Small intestine (tissue), 7 donors: ENCODE results near the gene TNS3. TPM values are rescaled to one million over a fixed set of nuclear protein-coding genes. Genes with fewer than 3 reads are reported as not detected.

Experiments
- DNase-seq, 2 donors: peaks; one replicate each; pipeline versions ENCODE4 v3.0.0 to v3.0.0-alpha.2; 2013
- FAIRE-seq: peaks from 2 replicates; lab custom pipeline; 2012; peaks lifted over from hg19 to GRCh38; lab: Jason Lieb, UNC
- H3K27ac ChIP-seq, 3 donors: one replicate each; pipeline ENCODE4 v1.5.1; 2013; ENCODE audit warnings: low read length in 2 of 3, mild to moderate bottlenecking in 2 of 3, control low read depth in 1 of 3, inconsistent platforms in 1 of 3, low read depth in 1 of 3, moderate library complexity in 1 of 3
- H3K27me3 ChIP-seq, 3 donors: one replicate each; pipeline ENCODE4 v1.6.1; 2013; ENCODE audit warnings: low read length in 3 of 3, inconsistent platforms in 1 of 3; ENCODE audit not compliant: control insufficient read depth in 3 of 3, insufficient read depth in 3 of 3
- H3K36me3 ChIP-seq, 3 donors: one replicate each; pipeline ENCODE4 v1.6.1; 2013; ENCODE audit warnings: low read length in 3 of 3, inconsistent platforms in 1 of 3, low read depth in 1 of 3, mild to moderate bottlenecking in 1 of 3, moderate library complexity in 1 of 3; ENCODE audit not compliant: control insufficient read depth in 3 of 3, insufficient read depth in 2 of 3
- H3K4me1 ChIP-seq, 3 donors: one replicate each; pipeline ENCODE4 v1.6.1; 2013; ENCODE audit warnings: low read length in 2 of 3, inconsistent platforms in 1 of 3, low read depth in 1 of 3, mild to moderate bottlenecking in 1 of 3, moderate library complexity in 1 of 3; ENCODE audit not compliant: control insufficient read depth in 3 of 3, insufficient read depth in 2 of 3
- H3K4me3 ChIP-seq, 3 donors: one replicate each; pipeline ENCODE4 v1.5.1; 2013; ENCODE audit warnings: low read length in 3 of 3, control low read depth in 1 of 3, inconsistent platforms in 1 of 3, low read depth in 1 of 3, mild to moderate bottlenecking in 1 of 3, moderate library complexity in 1 of 3
- H3K9me3 ChIP-seq, 2 donors: one replicate each; pipeline ENCODE4 v1.6.1; 2013; ENCODE audit warnings: low read depth in 1 of 2, low read length in 1 of 2; ENCODE audit not compliant: control insufficient read depth in 2 of 2, insufficient read depth in 1 of 2
- WGBS, 3 donors: extraction: QIAGEN DNeasy Blood & Tissue Kit; methylation state at CpG; one replicate each; pipeline ENCODE4 v1.1.7; 2013; 5-methylcytosine and 5-hydroxymethylcytosine counted together
- polyA plus RNA-seq, 4 donors: library from polyadenylated mRNA; stranded (reverse) in 3 of 4; unstranded in 1 of 4; fragments of 200-250 nt in 3 of 4; fragments of 120-200 nt in 1 of 4; gene quantifications; one replicate each; pipeline versions ENCODE4 v1.2.1 to v1.2.3, GENCODE V29; 2013
- donor health status: healthy with polysubstance abuse.
- donor health status: control.
- donor health status: control.
- donor health status: Bipolar disorder and iron deficiency.
- donor health status: healthy.

TNS3 gene
- polyA plus RNA-seq, 4 donors: 17.2 to 67.1 (median 27.3) TPM

- H3K4me3 ChIP-seq: no peak overlapping the region
- WGBS, 3 donors: 52 to 78% (median 60%) methylated on average over 7 of the region's 7 CpGs
- peaks cover 0 to 58% (median 0%) of the 10 kb centered on the region in 3 donors for H3K36me3 ChIP-seq
- H3K9me3 ChIP-seq: peaks cover 0 to 4% of the 10 kb centered on the region in 2 donors
- DNase-seq (peak; percentile 56 to 60), FAIRE-seq (no peak)
- H3K4me1 ChIP-seq: peaks cover 7 to 92% (median 10%) of the 10 kb centered on the region in 3 donors
- H3K27me3 ChIP-seq: no peaks in the 10 kb centered on the region
- H3K27ac ChIP-seq: peak overlapping the region; percentile 75 to 86 (median 83)
These were observed 100.3 kb downstream of the TNS3 start for GRCh38 chr7:47481541-47482012.

GRCh38 chr7:47480576-47481538 is 101.1 kb downstream of the TNS3 start:
- no peak overlapping the region for H3K4me3 ChIP-seq
- peaks cover 8 to 92% (median 15%) of the 10 kb centered on the region in 3 donors for H3K4me1 ChIP-seq
- peaks cover 0 to 4% of the 10 kb centered on the region in 2 donors for H3K9me3 ChIP-seq
- no peaks in the 10 kb centered on the region for H3K27me3 ChIP-seq
- peaks cover 0 to 65% (median 0%) of the 10 kb centered on the region in 3 donors for H3K36me3 ChIP-seq
- no peak for FAIRE-seq
- DNase-seq: peak in 1 of 2 donors; percentile 46
- 58 to 75% (median 60%) methylated on average over 12 of the region's 12 CpGs for WGBS, 3 donors
- H3K27ac ChIP-seq: peak overlapping the region; percentile 79 to 86 (median 83)

GRCh38 chr7:47479821-47480575 is 101.9 kb downstream of the TNS3 start:
- Histone ChIP-seq H3K4me1 (peaks cover 6 to 92% (median 17%) of the 10 kb centered on the region in 3 donors), H3K36me3 (peaks cover 0 to 67% (median 0%) of the 10 kb centered on the region in 3 donors), H3K4me3 (no peak overlapping the region), H3K9me3 (peaks cover 0 to 4% of the 10 kb centered on the region in 2 donors), H3K27ac (peak overlapping the region in 2 of 3 donors; percentile 79 to 86), H3K27me3 (no peaks in the 10 kb centered on the region)
- 71 to 77% (median 72%) methylated on average over 12 of the region's 12 CpGs for WGBS, 3 donors
- DNase-seq (no peak), FAIRE-seq (no peak)

GRCh38 chr7:47478926-47479711 is 102.8 kb downstream of the TNS3 start:
- FAIRE-seq: no peak
- no peak for DNase-seq
- H3K9me3 ChIP-seq: no peaks in the 10 kb centered on the region
- peaks cover 6 to 92% (median 20%) of the 10 kb centered on the region in 3 donors for H3K4me1 ChIP-seq
- no peak overlapping the region for H3K4me3 ChIP-seq
- peaks cover 0 to 59% (median 0%) of the 10 kb centered on the region in 3 donors for H3K36me3 ChIP-seq
- H3K27me3 ChIP-seq: no peaks in the 10 kb centered on the region
- peak overlapping the region in 2 of 3 donors; percentile 46 to 48 for H3K27ac ChIP-seq
- WGBS, 3 donors: 66 to 71% (median 68%) methylated on average over 16 to 17 of the region's 17 CpGs

GRCh38 chr7:47478017-47478344 is 103.9 kb downstream of the TNS3 start:
- no peak for DNase-seq
- H3K36me3 ChIP-seq: peaks cover 0 to 61% (median 0%) of the 10 kb centered on the region in 3 donors
- H3K9me3 ChIP-seq: no peaks in the 10 kb centered on the region
- WGBS, 3 donors: 13 to 31% (median 16%) methylated on average over 6 of the region's 6 CpGs
- no peaks in the 10 kb centered on the region for H3K27me3 ChIP-seq
- no peak overlapping the region for H3K4me3 ChIP-seq
- H3K4me1 ChIP-seq: peaks cover 6 to 84% (median 20%) of the 10 kb centered on the region in 3 donors
- peak overlapping the region in 2 of 3 donors; percentile 22 to 30 for H3K27ac ChIP-seq
- no peak for FAIRE-seq

GRCh38 chr7:47477191-47478016 is 104.5 kb downstream of the TNS3 start:
- no peak for FAIRE-seq
- Histone ChIP-seq H3K36me3 (peaks cover 0 to 67% (median 0%) of the 10 kb centered on the region in 3 donors), H3K4me1 (peaks cover 5 to 81% (median 20%) of the 10 kb centered on the region in 3 donors), H3K27ac (peak overlapping the region in 2 of 3 donors; percentile 22 to 30), H3K9me3 (no peaks in the 10 kb centered on the region), H3K27me3 (no peaks in the 10 kb centered on the region), H3K4me3 (no peak overlapping the region)
- DNase-seq: no peak
- 51 to 65% (median 63%) methylated on average over 8 of the region's 8 CpGs for WGBS, 3 donors

- FAIRE-seq: no peak
- 70 to 87% (median 73%) methylated on average over 7 of the region's 7 CpGs for WGBS, 3 donors
These were observed 106.1 kb downstream of the TNS3 start for GRCh38 chr7:47475880-47476227.

More at GRCh38 chr7:47475880-47476227, 106.1 kb downstream of the TNS3 start:
- DNase-seq: no peak
- H3K27me3 ChIP-seq: no peaks in the 10 kb centered on the region
- H3K4me1 ChIP-seq: peaks cover 2 to 81% (median 12%) of the 10 kb centered on the region in 3 donors
- no peaks in the 10 kb centered on the region for H3K9me3 ChIP-seq
- H3K4me3 ChIP-seq: no peak overlapping the region
- peak overlapping the region; percentile 69 to 90 (median 83) for H3K27ac ChIP-seq
- H3K36me3 ChIP-seq: peaks cover 0 to 75% (median 0%) of the 10 kb centered on the region in 3 donors
